ENCODE data around the gene PRKACB.
"Not testable (repeated sequence)": the region's sequence is repeated elsewhere in the genome, so short reads cannot be mapped to it uniquely, and the experiment has no call there.

Gene PRKACB

GRCh38 chr1:84269306-84269705, 125.2 kb downstream of the PRKACB start:
- DNase-seq (no peak), ATAC-seq (no peak)

GRCh38 chr1:84271441-84272151, 127.5 kb downstream of the PRKACB start:
- peak; percentile 46 for ATAC-seq
- DNase-seq, result no peak

- DNase-seq (no peak), ATAC-seq (no peak)
Observed at GRCh38 chr1:84272401-84272800, 128.3 kb downstream of the PRKACB start.

- no peak for ATAC-seq
- DNase-seq, result no peak
Observed at GRCh38 chr1:84277343-84278059, 133.4 kb downstream of the PRKACB start.

- ATAC-seq (no peak), DNase-seq (no peak)
Observed at GRCh38 chr1:84278905-84279304, 134.8 kb downstream of the PRKACB start.

GRCh38 chr1:84280912-84281311, 136.8 kb downstream of the PRKACB start:
- no peak for DNase-seq
- ATAC-seq, result no peak

- DNase-seq, result no peak
- no peak for ATAC-seq
Observed at GRCh38 chr1:84282780-84283333, 138.8 kb downstream of the PRKACB start.

- DNase-seq, result no peak
- no peak for ATAC-seq
Observed at GRCh38 chr1:84283381-84283780, 139.3 kb downstream of the PRKACB start.

- DNase-seq (no peak), ATAC-seq (no peak)
Observed at GRCh38 chr1:84286071-84286470, 142.0 kb downstream of the PRKACB start.

GRCh38 chr1:84287389-84287788, 143.3 kb downstream of the PRKACB start:
- not testable (repeated sequence) for DNase-seq, ATAC-seq
